Endothelial cell of umbilical vein (primary cell): Measurements from ENCODE around the gene GALNT8.

Source experiments
- EZH2 ChIP-seq: IDR thresholded peaks from 2 replicates; pipeline ENCODE4 v1.6.1; 2012; ENCODE audit warnings: borderline replicate concordance, low read depth, mild to moderate bottlenecking, moderate library complexity, low read length, inconsistent platforms; ENCODE audit not compliant: severe bottlenecking
- GATA2 ChIP-seq: IDR thresholded peaks from 2 replicates; pipeline ENCODE4 v1.7.0; 2011; ENCODE audit warnings: low read depth, mild to moderate bottlenecking, moderate library complexity, mixed read lengths, low read length; ENCODE audit not compliant: insufficient read length, insufficient read depth
- POLR2A ChIP-seq: IDR thresholded peaks from 2 replicates; pipeline ENCODE4 v1.6.1; 2012; ENCODE audit warnings: low read depth, mild to moderate bottlenecking, control low read depth, low read length
- POLR2AphosphoS5 ChIP-seq: IDR thresholded peaks from 2 replicates; pipeline ENCODE4 v1.6.1; 2012; ENCODE audit warnings: low read depth, mild to moderate bottlenecking, control low read depth, low read length, moderate library complexity; ENCODE audit not compliant: insufficient read depth
- TF ChIP-seq, protein P1 (sequence below), 2 donors: IDR thresholded peaks; 1 replicate in 1 of 2; 2 replicates in 1 of 2; pipeline ENCODE4 v1.5.1; 2011; ENCODE audit warnings: low read length in 2 of 2, mild to moderate bottlenecking in 2 of 2, moderate library complexity in 2 of 2, control low read depth in 1 of 2, inconsistent platforms in 1 of 2, low read depth in 1 of 2; ENCODE audit not compliant: insufficient read depth in 1 of 2; ENCODE audit errors: extremely low read depth in 1 of 2
- TF ChIP-seq, protein P2 (sequence below): IDR thresholded peaks from 2 replicates; pipeline ENCODE4 v1.6.1; 2011; ENCODE audit not compliant: insufficient read depth, insufficient read length

DNA sequence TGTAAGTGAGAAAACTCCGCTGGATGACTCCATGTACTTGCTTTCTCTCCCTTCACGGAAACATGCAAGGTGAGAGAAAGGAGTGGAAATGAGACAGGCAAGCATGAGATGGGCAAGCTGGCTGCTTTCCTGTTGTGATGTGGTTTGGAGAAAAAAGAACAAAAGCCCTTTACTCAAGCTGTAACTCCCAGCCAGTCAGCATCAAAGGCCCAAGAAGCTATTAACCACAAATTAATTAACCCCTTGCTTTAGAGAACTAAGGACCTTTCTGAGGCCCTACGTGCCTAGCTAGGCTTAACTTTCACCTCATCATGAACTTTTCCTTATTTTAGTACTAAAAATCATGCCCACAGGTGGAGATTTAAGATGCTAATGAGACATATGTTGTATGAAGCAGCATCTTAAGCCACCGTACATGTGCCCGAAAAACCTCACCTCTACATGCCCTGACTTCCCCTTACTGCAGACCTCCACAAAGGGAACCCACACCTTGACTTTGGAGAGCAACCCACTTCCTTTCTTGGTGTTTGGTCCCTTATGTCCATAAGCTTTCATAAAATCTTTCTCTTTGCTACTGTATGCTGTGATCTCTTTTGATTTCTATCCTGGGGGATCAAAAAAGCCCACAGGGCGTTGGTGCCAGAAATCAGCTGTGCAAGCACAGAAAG lies 87.0 kb downstream of the GALNT8 start:
- TF ChIP-seq, protein P1, sequence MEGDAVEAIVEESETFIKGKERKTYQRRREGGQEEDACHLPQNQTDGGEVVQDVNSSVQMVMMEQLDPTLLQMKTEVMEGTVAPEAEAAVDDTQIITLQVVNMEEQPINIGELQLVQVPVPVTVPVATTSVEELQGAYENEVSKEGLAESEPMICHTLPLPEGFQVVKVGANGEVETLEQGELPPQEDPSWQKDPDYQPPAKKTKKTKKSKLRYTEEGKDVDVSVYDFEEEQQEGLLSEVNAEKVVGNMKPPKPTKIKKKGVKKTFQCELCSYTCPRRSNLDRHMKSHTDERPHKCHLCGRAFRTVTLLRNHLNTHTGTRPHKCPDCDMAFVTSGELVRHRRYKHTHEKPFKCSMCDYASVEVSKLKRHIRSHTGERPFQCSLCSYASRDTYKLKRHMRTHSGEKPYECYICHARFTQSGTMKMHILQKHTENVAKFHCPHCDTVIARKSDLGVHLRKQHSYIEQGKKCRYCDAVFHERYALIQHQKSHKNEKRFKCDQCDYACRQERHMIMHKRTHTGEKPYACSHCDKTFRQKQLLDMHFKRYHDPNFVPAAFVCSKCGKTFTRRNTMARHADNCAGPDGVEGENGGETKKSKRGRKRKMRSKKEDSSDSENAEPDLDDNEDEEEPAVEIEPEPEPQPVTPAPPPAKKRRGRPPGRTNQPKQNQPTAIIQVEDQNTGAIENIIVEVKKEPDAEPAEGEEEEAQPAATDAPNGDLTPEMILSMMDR (IDR thresholded peaks at IDR 0.05; ENCODE audit: extremely low read depth in 1 of 2, insufficient read depth in 1 of 2, low read depth in 1 of 2, low read length in 2 of 2): no peak
- no peak for TF ChIP-seq POLR2A
- TF ChIP-seq GATA2: no peak
- TF ChIP-seq EZH2: no peak
- no peak for TF ChIP-seq POLR2AphosphoS5
- TF ChIP-seq, protein P2, sequence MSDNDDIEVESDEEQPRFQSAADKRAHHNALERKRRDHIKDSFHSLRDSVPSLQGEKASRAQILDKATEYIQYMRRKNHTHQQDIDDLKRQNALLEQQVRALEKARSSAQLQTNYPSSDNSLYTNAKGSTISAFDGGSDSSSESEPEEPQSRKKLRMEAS: no peak
